ENCODE data around the gene AGAP3. TPM values are rescaled to one million over a fixed set of nuclear protein-coding genes. Genes with fewer than 3 reads are reported as not detected.

AGAP3 gene
- total and polyA plus RNA-seq, 2 of the 4 experiments (the other 2 are of a cell fraction) = 35.3 to 93.9 TPM

DNA sequence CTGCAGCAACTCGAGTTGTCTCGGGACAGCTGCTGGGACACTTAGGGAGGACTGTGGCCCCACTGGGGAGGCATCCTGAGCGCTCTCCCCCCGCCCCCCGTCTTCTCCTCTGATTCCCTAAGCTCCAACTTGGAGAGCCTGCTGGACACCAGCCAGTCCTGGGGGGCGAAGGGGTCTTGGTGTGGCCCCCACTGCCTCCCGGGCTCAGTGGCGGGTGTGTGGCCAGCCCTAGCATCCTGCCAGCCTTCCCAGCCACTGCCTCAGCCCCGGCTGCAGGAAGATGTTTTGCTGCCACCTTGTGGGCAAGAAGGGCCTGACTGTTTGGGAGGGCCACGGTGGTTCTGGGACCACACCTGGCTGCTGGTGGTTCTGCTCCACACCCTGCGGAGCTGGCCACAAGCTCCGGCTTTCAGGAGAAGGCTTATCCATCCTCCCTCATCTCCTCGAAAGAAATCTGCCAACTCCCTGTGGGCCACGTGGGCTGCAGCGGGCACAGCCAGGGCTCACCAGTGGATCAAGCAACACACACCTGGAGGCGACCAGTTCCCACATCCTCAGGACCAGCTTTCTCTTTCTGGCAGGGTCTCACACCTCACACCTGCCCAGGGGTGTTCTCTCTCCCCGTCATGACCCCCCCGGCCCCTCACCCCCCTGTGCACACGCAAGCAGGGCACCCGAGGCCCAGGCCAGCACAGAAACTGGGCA, 24.8 kb downstream of the AGAP3 start:
- no peaks in the 10 kb centered on the region for H3K27me3 ChIP-seq (ENCODE audit: control insufficient read depth, insufficient read depth, low read length)
- H4K91ac ChIP-seq (ENCODE audit: insufficient read depth, low read depth, low read length) = no peak overlapping the region; the same call in 1 of the 2 replicates
- peak overlapping the region; percentile 53 for H3K4ac ChIP-seq (ENCODE audit: low read depth, low read length)
- peaks cover 24% of the 10 kb centered on the region for H3K4me1 ChIP-seq (ENCODE audit: control insufficient read depth, insufficient read depth, low read length)
- peak overlapping the region; percentile 86 for H2AFZ ChIP-seq (replicated peaks; ENCODE audit: low read length, poor library complexity)
- no peaks in the 10 kb centered on the region for H3K9me3 ChIP-seq (ENCODE audit: control insufficient read depth, insufficient read depth, low read length)
- peak overlapping the region; percentile 51; the same call in 1 of the 2 replicates for H2AK5ac ChIP-seq (ENCODE audit: low read depth, low read length)
- 17% methylated on average over 1 of the region's 20 CpGs; no CpG with 5 or more reads in 1 of the 2 experiments for WGBS, 2 experiments (ENCODE audit: extremely low coverage in 2 of 2, insufficient read length in 1 of 2)
- intact Hi-C loops (cut with micrococcal nuclease) (loop anchor here (1.0 to 5.0 kb wide), 7 partner anchors 22 to 332 kb away; partner anchors contain the start of gene ABCB8), in situ Hi-C loops (cut with MboI; ENCODE audit: low sequenced_read_pairs) (loop anchor here (5.0 to 25.0 kb wide), 2 partner anchors 89 to 324 kb away; partner anchors contain the start of gene ATG9B), dilution Hi-C loops (cut with HindIII; ENCODE audit: low sequenced_read_pairs, unreplicated experiment) (no loop called here)
- BruUV-seq (replicated peaks) = no TSS peak
- no peak overlapping the region for H3K14ac ChIP-seq (replicated peaks; ENCODE audit: low read depth, low read length)
- H4K20me1 ChIP-seq (ENCODE audit: insufficient read depth, low read length) = peaks cover 76% of the 10 kb centered on the region
- H4K8ac ChIP-seq (ENCODE audit: low read depth in 2 of 2, low read length in 2 of 2) = peak overlapping the region in 1 of 2 experiments; percentile 45; a peak in 1 of 4 replicates
- peaks cover 5% of the 10 kb centered on the region for H3K36me3 ChIP-seq (ENCODE audit: control insufficient read depth, insufficient read depth, low read length)
- H3K4me3 ChIP-seq (ENCODE audit: insufficient read depth, low read depth, low read length) = no peak overlapping the region
- no peak overlapping the region for H3K23ac ChIP-seq (ENCODE audit: low read depth, low read length)
- peaks cover 23 to 74% of the 10 kb centered on the region in 2 experiments; a peak in 3 of 4 replicates for H3K79me1 ChIP-seq (ENCODE audit: low read depth in 1 of 2, low read length in 2 of 2)
- DNase-seq (peak; percentile 65), ATAC-seq (ENCODE audit: low read depth) (peak; percentile 48)
- H2BK120ac ChIP-seq (ENCODE audit: low read depth, low read length) = no peak overlapping the region
- no peak overlapping the region for H3K4me2 ChIP-seq (ENCODE audit: low read depth, low read length)
- no peak overlapping the region for H3K56ac ChIP-seq (ENCODE audit: extremely low read depth, insufficient read depth, low read length)
- peaks cover 19% of the 10 kb centered on the region for H3K9me1 ChIP-seq (ENCODE audit: insufficient read depth, low read length)
- H2BK5ac ChIP-seq (ENCODE audit: low read depth, low read length, poor library complexity, severe bottlenecking) = no peak overlapping the region
- no peak overlapping the region for H4K5ac ChIP-seq (ENCODE audit: low read depth, low read length)
- no peak overlapping the region for H2BK15ac ChIP-seq (ENCODE audit: low read depth, low read length)
- peak overlapping the region; percentile 92 for H2AK9ac ChIP-seq (replicated peaks; ENCODE audit: low read depth, low read length, poor library complexity)
- POLR2A ChIA-PET (ENCODE audit: unreplicated experiment) = no interaction called here
- H3K27ac ChIP-seq (ENCODE audit: insufficient read depth, low read length) = no peak overlapping the region
- H2BK20ac ChIP-seq (ENCODE audit: low read depth, low read length) = no peak overlapping the region
- TF ChIP-seq SMC3 (IDR thresholded peaks at IDR 0.05; ENCODE audit: low read depth, low read length) (peak; percentile 72), MAZ (IDR thresholded peaks at IDR 0.05; ENCODE audit: borderline replicate concordance, low read depth, low read length) (peak; percentile 21; the same call in 1 of the 2 replicates), RAD21 (IDR thresholded peaks at IDR 0.05; ENCODE audit: low read length) (peak; percentile 90), MXI1 (IDR thresholded peaks at IDR 0.05; ENCODE audit: borderline replicate concordance, low read depth, low read length) (no peak)
- TF ChIP-seq, protein P1, sequence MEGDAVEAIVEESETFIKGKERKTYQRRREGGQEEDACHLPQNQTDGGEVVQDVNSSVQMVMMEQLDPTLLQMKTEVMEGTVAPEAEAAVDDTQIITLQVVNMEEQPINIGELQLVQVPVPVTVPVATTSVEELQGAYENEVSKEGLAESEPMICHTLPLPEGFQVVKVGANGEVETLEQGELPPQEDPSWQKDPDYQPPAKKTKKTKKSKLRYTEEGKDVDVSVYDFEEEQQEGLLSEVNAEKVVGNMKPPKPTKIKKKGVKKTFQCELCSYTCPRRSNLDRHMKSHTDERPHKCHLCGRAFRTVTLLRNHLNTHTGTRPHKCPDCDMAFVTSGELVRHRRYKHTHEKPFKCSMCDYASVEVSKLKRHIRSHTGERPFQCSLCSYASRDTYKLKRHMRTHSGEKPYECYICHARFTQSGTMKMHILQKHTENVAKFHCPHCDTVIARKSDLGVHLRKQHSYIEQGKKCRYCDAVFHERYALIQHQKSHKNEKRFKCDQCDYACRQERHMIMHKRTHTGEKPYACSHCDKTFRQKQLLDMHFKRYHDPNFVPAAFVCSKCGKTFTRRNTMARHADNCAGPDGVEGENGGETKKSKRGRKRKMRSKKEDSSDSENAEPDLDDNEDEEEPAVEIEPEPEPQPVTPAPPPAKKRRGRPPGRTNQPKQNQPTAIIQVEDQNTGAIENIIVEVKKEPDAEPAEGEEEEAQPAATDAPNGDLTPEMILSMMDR (conservative IDR thresholded peaks at IDR 0.05; ENCODE audit: low read depth, low read length) = peak; percentile 89
- H3K18ac ChIP-seq (ENCODE audit: low read depth, low read length) = no peak overlapping the region
- H3K9ac ChIP-seq (ENCODE audit: low read depth, low read length) = no peak overlapping the region
- CTCF ChIA-PET = interaction anchor here (0.6 to 1.7 kb wide), 7 partner anchors 13 to 72 kb away, joined by 3 to 7 read pairs (median 3); no protein-coding TSS in a partner anchor
